ENCODE data around the gene SPHK2.

DNA sequence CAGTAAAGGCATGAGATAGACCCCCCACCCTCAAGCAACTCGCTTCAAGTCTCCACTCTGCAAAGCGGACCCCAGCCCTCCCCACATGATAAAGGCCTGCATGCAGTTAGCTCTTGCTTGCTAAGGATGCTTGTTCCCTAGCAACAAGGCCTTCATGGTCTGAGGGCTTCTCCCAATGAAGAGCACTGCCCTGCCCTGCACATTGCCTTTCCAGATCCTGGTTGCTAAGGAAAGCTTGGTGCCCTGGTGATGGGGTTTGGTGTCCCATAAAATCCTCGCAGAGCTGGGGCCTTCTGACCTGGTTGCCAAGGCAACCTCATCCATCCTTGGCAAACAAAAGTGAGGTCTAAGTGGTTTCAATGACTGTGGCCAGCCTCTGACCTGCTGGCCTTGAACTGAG, 11.9 kb downstream of the SPHK2 start:
- peak; percentile 3; the same call in 1 of the 2 replicates for TF ChIP-seq POLR2AphosphoS5 (IDR thresholded peaks at IDR 0.05; ENCODE audit: low read depth, low read length)
- TF ChIP-seq, protein P1, sequence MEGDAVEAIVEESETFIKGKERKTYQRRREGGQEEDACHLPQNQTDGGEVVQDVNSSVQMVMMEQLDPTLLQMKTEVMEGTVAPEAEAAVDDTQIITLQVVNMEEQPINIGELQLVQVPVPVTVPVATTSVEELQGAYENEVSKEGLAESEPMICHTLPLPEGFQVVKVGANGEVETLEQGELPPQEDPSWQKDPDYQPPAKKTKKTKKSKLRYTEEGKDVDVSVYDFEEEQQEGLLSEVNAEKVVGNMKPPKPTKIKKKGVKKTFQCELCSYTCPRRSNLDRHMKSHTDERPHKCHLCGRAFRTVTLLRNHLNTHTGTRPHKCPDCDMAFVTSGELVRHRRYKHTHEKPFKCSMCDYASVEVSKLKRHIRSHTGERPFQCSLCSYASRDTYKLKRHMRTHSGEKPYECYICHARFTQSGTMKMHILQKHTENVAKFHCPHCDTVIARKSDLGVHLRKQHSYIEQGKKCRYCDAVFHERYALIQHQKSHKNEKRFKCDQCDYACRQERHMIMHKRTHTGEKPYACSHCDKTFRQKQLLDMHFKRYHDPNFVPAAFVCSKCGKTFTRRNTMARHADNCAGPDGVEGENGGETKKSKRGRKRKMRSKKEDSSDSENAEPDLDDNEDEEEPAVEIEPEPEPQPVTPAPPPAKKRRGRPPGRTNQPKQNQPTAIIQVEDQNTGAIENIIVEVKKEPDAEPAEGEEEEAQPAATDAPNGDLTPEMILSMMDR (IDR thresholded peaks at IDR 0.05), result no peak

Data from SK-N-SH (cell line).